NCI-H345 treated with DMSO at 0.1 percent for 48 hours (cell line): ENCODE data around the gene FAM237B.
"Not testable (repeated sequence)": the region's sequence is repeated elsewhere in the genome, so short reads cannot be mapped to it uniquely, and the experiment has no call there.

ENCODE experiments used
- DNase-seq: peaks from one replicate; lab custom pipeline; 2025; ENCODE audit not compliant: unreplicated experiment; lab: John Stamatoyannopoulos, UW

FAM237B gene

GRCh38 chr7:90320801-90321494 is at the start of gene FAM237B:
Gene FAM237B (minus strand): TSS chr7:90321304. CDS start chr7:90319748, 1,556 bp downstream.
- DNase-seq, result no peak

GRCh38 chr7:90351987-90352386 is 30.9 kb upstream of the FAM237B start:
- no peak for DNase-seq

GRCh38 chr7:90350032-90350431 is 28.9 kb upstream of the FAM237B start:
- not testable (repeated sequence) for DNase-seq

- DNase-seq, result no peak
These were observed 28.2 kb upstream of the FAM237B start for GRCh38 chr7:90349305-90349704.

GRCh38 chr7:90347759-90348158 is 26.7 kb upstream of the FAM237B start:
- DNase-seq, result no peak

GRCh38 chr7:90346336-90347125 is 25.4 kb upstream of the FAM237B start, which contains the start of gene GTPBP10:
Gene GTPBP10 (plus strand): TSS chr7:90346716. CDS start chr7:90346742, 26 bp downstream.
- DNase-seq, result peak; percentile 79

- DNase-seq, result no peak
These were observed 24.7 kb upstream of the FAM237B start for GRCh38 chr7:90345595-90346335.

- no peak for DNase-seq
These were observed 23.9 kb upstream of the FAM237B start for GRCh38 chr7:90345016-90345415.

- no peak for DNase-seq
These were observed 16.0 kb upstream of the FAM237B start for GRCh38 chr7:90337106-90337505.

- DNase-seq, result not testable (repeated sequence)
These were observed 13.8 kb upstream of the FAM237B start for GRCh38 chr7:90334926-90335325.

- DNase-seq, result no peak
These were observed 13.2 kb upstream of the FAM237B start for GRCh38 chr7:90334193-90334843.

GRCh38 chr7:90326500-90326899 is 5.4 kb upstream of the FAM237B start:
- no peak for DNase-seq

- no peak for DNase-seq
These were observed 1.7 kb upstream of the FAM237B start for GRCh38 chr7:90322837-90323236.

- no peak for DNase-seq
These were observed 695 bp downstream of the FAM237B start for GRCh38 chr7:90320418-90320800.

- DNase-seq, result no peak
These were observed 1.1 kb downstream of the FAM237B start for GRCh38 chr7:90320014-90320413.

GRCh38 chr7:90313907-90314306 is 7.2 kb downstream of the FAM237B start:
- DNase-seq, result no peak

GRCh38 chr7:90312745-90313144 is 8.4 kb downstream of the FAM237B start:
- DNase-seq, result no peak

- no peak for DNase-seq
These were observed 9.9 kb downstream of the FAM237B start for GRCh38 chr7:90311175-90311574.

GRCh38 chr7:90309872-90310271 is 11.2 kb downstream of the FAM237B start:
- DNase-seq, result no peak

- no peak for DNase-seq
These were observed 17.9 kb downstream of the FAM237B start for GRCh38 chr7:90303241-90303640.
